ENCODE data around the gene MYO1G. TPM values are rescaled to one million over a fixed set of nuclear protein-coding genes. Genes with fewer than 3 reads are reported as not detected.

The MYO1G gene
- total and polyA plus RNA-seq, 10 of the 15 experiments (the other 5 are each of a cell fraction or from before 2014, with no cell fraction given), result 1.8 to 232 (median 134) TPM

DNA sequence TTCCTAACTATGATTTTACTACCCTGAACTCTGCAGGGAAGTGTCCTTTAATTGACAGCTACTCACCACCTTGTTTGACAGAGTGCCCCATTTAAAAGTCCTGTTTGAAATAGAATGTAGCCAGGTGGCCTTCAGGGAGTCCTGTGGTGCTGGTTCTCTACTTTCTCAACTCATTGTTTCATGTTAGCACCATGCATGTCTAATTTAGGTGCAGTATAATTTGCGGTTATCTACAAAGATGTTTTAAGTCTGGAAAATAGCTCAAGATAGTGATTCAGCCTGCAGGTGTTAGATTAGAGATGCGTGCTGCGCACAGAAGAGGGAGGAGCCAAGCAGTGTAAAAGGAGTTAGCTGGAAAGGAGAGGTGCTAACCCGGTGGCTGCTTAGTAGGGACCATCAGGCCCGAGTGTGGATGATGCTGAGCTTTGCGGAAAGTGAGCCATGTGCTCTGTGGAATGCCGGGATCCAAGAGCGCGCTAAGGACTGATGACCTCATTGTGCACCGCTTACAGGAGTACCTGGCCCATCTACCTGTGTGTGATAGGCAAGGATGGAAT, 22.4 kb upstream of the MYO1G start (continued):
- TF ChIP-seq, protein P1, sequence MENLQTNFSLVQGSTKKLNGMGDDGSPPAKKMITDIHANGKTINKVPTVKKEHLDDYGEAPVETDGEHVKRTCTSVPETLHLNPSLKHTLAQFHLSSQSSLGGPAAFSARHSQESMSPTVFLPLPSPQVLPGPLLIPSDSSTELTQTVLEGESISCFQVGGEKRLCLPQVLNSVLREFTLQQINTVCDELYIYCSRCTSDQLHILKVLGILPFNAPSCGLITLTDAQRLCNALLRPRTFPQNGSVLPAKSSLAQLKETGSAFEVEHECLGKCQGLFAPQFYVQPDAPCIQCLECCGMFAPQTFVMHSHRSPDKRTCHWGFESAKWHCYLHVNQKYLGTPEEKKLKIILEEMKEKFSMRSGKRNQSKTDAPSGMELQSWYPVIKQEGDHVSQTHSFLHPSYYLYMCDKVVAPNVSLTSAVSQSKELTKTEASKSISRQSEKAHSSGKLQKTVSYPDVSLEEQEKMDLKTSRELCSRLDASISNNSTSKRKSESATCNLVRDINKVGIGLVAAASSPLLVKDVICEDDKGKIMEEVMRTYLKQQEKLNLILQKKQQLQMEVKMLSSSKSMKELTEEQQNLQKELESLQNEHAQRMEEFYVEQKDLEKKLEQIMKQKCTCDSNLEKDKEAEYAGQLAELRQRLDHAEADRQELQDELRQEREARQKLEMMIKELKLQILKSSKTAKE (IDR thresholded peaks at IDR 0.05; ENCODE audit: low read depth, poor library complexity, severe bottlenecking), result no peak
- TF ChIP-seq TCF12 (IDR thresholded peaks at IDR 0.05; ENCODE audit: low read depth, low read length) (0 out of 2 replicates have a peak, but pooled peaks have one; percentile 7), TCF7 (IDR thresholded peaks at IDR 0.05; ENCODE audit: borderline replicate concordance) (no peak), PAX5 (IDR thresholded peaks at IDR 0.05; ENCODE audit: borderline replicate concordance, low read depth, low read length) (no peak), CBX3 (IDR thresholded peaks at IDR 0.05; ENCODE audit: borderline replicate concordance, low read depth) (no peak), PML (IDR thresholded peaks at IDR 0.05; ENCODE audit: low read length) (peak; percentile 24; the same call in 1 of the 2 replicates), KAT2A (conservative IDR thresholded peaks at IDR 0.05; ENCODE audit: control insufficient read depth, low read depth, low read length) (no peak), RCOR1 (conservative IDR thresholded peaks at IDR 0.05; ENCODE audit: low read depth, low read length) (no peak), YY1 (IDR thresholded peaks at IDR 0.05; ENCODE audit: low read depth, low read length) (no peak), NFIC (IDR thresholded peaks at IDR 0.05; ENCODE audit: low read depth, low read length) (peak; percentile 60; the same call in 1 of the 2 replicates), NR2C2 (IDR thresholded peaks at IDR 0.05; ENCODE audit: borderline replicate concordance, control insufficient read depth, insufficient read length, low read depth) (no peak), CBFB (IDR thresholded peaks at IDR 0.05; ENCODE audit: low read depth) (peak; percentile 63; the same call in 1 of the 2 replicates), CREM (IDR thresholded peaks at IDR 0.05; ENCODE audit: low read depth) (peak; percentile 40; the same call in 1 of the 2 replicates), ZNF24 (IDR thresholded peaks at IDR 0.05) (no peak), POLR2AphosphoS2 (IDR thresholded peaks at IDR 0.05; ENCODE audit: low read depth, low read length) (no peak), NR2F1 (conservative IDR thresholded peaks at IDR 0.05) (no peak), TCF3 (IDR thresholded peaks at IDR 0.05; ENCODE audit: borderline replicate concordance, insufficient read depth, low read depth, low read length) (no peak), FOXM1 (IDR thresholded peaks at IDR 0.05; ENCODE audit: low read depth, low read length) (no peak), KDM1A (IDR thresholded peaks at IDR 0.05; ENCODE audit: borderline replicate concordance) (no peak), LARP7 (IDR thresholded peaks at IDR 0.05) (no peak), CREB1 (IDR thresholded peaks at IDR 0.05; ENCODE audit: low read depth) (no peak)
- TF ChIP-seq, protein P2, sequence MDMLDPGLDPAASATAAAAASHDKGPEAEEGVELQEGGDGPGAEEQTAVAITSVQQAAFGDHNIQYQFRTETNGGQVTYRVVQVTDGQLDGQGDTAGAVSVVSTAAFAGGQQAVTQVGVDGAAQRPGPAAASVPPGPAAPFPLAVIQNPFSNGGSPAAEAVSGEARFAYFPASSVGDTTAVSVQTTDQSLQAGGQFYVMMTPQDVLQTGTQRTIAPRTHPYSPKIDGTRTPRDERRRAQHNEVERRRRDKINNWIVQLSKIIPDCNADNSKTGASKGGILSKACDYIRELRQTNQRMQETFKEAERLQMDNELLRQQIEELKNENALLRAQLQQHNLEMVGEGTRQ (IDR thresholded peaks at IDR 0.05; ENCODE audit: borderline replicate concordance, low read depth, low read length), result no peak
- TF ChIP-seq, protein P3, sequence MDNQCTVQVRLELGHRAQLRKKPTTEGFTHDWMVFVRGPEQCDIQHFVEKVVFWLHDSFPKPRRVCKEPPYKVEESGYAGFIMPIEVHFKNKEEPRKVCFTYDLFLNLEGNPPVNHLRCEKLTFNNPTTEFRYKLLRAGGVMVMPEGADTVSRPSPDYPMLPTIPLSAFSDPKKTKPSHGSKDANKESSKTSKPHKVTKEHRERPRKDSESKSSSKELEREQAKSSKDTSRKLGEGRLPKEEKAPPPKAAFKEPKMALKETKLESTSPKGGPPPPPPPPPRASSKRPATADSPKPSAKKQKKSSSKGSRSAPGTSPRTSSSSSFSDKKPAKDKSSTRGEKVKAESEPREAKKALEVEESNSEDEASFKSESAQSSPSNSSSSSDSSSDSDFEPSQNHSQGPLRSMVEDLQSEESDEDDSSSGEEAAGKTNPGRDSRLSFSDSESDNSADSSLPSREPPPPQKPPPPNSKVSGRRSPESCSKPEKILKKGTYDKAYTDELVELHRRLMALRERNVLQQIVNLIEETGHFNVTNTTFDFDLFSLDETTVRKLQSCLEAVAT (IDR thresholded peaks at IDR 0.05), result no peak
- TF ChIP-seq, protein P4, sequence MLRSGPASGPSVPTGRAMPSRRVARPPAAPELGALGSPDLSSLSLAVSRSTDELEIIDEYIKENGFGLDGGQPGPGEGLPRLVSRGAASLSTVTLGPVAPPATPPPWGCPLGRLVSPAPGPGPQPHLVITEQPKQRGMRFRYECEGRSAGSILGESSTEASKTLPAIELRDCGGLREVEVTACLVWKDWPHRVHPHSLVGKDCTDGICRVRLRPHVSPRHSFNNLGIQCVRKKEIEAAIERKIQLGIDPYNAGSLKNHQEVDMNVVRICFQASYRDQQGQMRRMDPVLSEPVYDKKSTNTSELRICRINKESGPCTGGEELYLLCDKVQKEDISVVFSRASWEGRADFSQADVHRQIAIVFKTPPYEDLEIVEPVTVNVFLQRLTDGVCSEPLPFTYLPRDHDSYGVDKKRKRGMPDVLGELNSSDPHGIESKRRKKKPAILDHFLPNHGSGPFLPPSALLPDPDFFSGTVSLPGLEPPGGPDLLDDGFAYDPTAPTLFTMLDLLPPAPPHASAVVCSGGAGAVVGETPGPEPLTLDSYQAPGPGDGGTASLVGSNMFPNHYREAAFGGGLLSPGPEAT (IDR thresholded peaks at IDR 0.05; ENCODE audit: low read depth), result no peak; the same call in 1 of the 2 replicates

Data from GM12878 (cell line).